HUES64 (cell line): ENCODE data around the gene MACO1.

Experiments used
- H3K27ac ChIP-seq: 2 replicates; pipeline ENCODE4 v1.7.0; 2013; ENCODE audit warnings: low read depth, low read length, inconsistent platforms
- H3K27me3 ChIP-seq: 2 replicates; pipeline ENCODE4 v1.6.1; 2013; ENCODE audit warnings: mild to moderate bottlenecking, low read length; ENCODE audit not compliant: insufficient read depth
- H3K36me3 ChIP-seq: 2 replicates; pipeline ENCODE4 v1.6.1; 2013; ENCODE audit warnings: mild to moderate bottlenecking, low read length; ENCODE audit not compliant: insufficient read depth
- H3K4me1 ChIP-seq: 2 replicates; pipeline ENCODE4 v1.6.1; 2013; ENCODE audit warnings: mild to moderate bottlenecking, low read length, moderate library complexity; ENCODE audit not compliant: insufficient read depth
- H3K4me3 ChIP-seq: 2 replicates; pipeline ENCODE4 v1.5.1; 2013; ENCODE audit warnings: mild to moderate bottlenecking, low read length, moderate library complexity
- H3K9ac ChIP-seq: 2 replicates; pipeline ENCODE4 v1.6.1; 2013; ENCODE audit warnings: mild to moderate bottlenecking, low read depth, low read length
- H3K9me3 ChIP-seq: 2 replicates; pipeline ENCODE4 v1.6.1; 2013; ENCODE audit warnings: low read depth, low read length; ENCODE audit not compliant: insufficient read depth
- WGBS: fragments of 150-250, 120-280 bp; methylation state at CpG from one replicate; pipeline ENCODE4 v1.1.7; 2013; ENCODE audit warnings: missing lambda C conversion rate; 5-methylcytosine and 5-hydroxymethylcytosine counted together

The MACO1 gene

GRCh38 chr1:25461849-25462248 is 31.2 kb downstream of the MACO1 start:
- Histone ChIP-seq H3K9me3 (no peaks in the 10 kb centered on the region), H3K27ac (no peak overlapping the region), H3K36me3 (peaks cover 28% of the 10 kb centered on the region), H3K4me3 (no peak overlapping the region), H3K4me1 (no peaks in the 10 kb centered on the region), H3K27me3 (no peaks in the 10 kb centered on the region), H3K9ac (no peak overlapping the region)
- WGBS = 88% methylated on average over 2 of the region's 2 CpGs

GRCh38 chr1:25462732-25463131 is 32.0 kb downstream of the MACO1 start:
- Histone ChIP-seq H3K9ac (no peak overlapping the region), H3K36me3 (peaks cover 24% of the 10 kb centered on the region), H3K27me3 (no peaks in the 10 kb centered on the region), H3K27ac (no peak overlapping the region), H3K4me3 (no peak overlapping the region), H3K4me1 (no peaks in the 10 kb centered on the region), H3K9me3 (no peaks in the 10 kb centered on the region)
- 88% methylated on average over 4 of the region's 5 CpGs for WGBS

- no peaks in the 10 kb centered on the region for H3K9me3 ChIP-seq
- 93% methylated on average over 4 of the region's 4 CpGs for WGBS
- H3K4me3 ChIP-seq = no peak overlapping the region
- H3K9ac ChIP-seq = no peak overlapping the region
- no peaks in the 10 kb centered on the region for H3K36me3 ChIP-seq
- no peaks in the 10 kb centered on the region for H3K27me3 ChIP-seq
- H3K27ac ChIP-seq = no peak overlapping the region
- no peaks in the 10 kb centered on the region for H3K4me1 ChIP-seq
These were observed 36.5 kb downstream of the MACO1 start for GRCh38 chr1:25467193-25467592.

- no peaks in the 10 kb centered on the region for H3K36me3 ChIP-seq
- no peak overlapping the region for H3K9ac ChIP-seq
- H3K4me3 ChIP-seq = no peak overlapping the region
- H3K27me3 ChIP-seq = no peaks in the 10 kb centered on the region
- no peak overlapping the region for H3K27ac ChIP-seq
- H3K4me1 ChIP-seq = no peaks in the 10 kb centered on the region
- WGBS = 100% methylated on average over 1 of the region's 1 CpG
- H3K9me3 ChIP-seq = no peaks in the 10 kb centered on the region
These were observed 36.9 kb downstream of the MACO1 start for GRCh38 chr1:25467616-25468015.

- Histone ChIP-seq H3K4me1 (no peaks in the 10 kb centered on the region), H3K9me3 (no peaks in the 10 kb centered on the region), H3K9ac (no peak overlapping the region), H3K36me3 (no peaks in the 10 kb centered on the region), H3K27ac (no peak overlapping the region), H3K4me3 (no peak overlapping the region), H3K27me3 (no peaks in the 10 kb centered on the region)
These were observed 37.3 kb downstream of the MACO1 start for GRCh38 chr1:25468033-25468432.

GRCh38 chr1:25469177-25469576 is 38.5 kb downstream of the MACO1 start:
- Histone ChIP-seq H3K9me3 (no peaks in the 10 kb centered on the region), H3K27me3 (no peaks in the 10 kb centered on the region), H3K4me1 (no peaks in the 10 kb centered on the region), H3K4me3 (no peak overlapping the region), H3K9ac (no peak overlapping the region), H3K36me3 (no peaks in the 10 kb centered on the region), H3K27ac (no peak overlapping the region)
- 89% methylated on average over 2 of the region's 2 CpGs for WGBS

GRCh38 chr1:25472471-25472870 is 41.8 kb downstream of the MACO1 start:
- Histone ChIP-seq H3K27ac (no peak overlapping the region), H3K9ac (no peak overlapping the region), H3K27me3 (no peaks in the 10 kb centered on the region), H3K36me3 (no peaks in the 10 kb centered on the region), H3K4me3 (no peak overlapping the region), H3K9me3 (no peaks in the 10 kb centered on the region), H3K4me1 (no peaks in the 10 kb centered on the region)
- WGBS = 93% methylated on average over 4 of the region's 4 CpGs

- 100% methylated on average over 1 of the region's 1 CpG for WGBS
- no peaks in the 10 kb centered on the region for H3K27me3 ChIP-seq
- H3K27ac ChIP-seq = no peak overlapping the region
- no peaks in the 10 kb centered on the region for H3K36me3 ChIP-seq
- H3K4me1 ChIP-seq = peaks cover 6% of the 10 kb centered on the region; the same call in 1 of the 2 replicates
- H3K9me3 ChIP-seq = no peaks in the 10 kb centered on the region
- no peak overlapping the region for H3K4me3 ChIP-seq
- H3K9ac ChIP-seq = no peak overlapping the region
These were observed 43.0 kb downstream of the MACO1 start for GRCh38 chr1:25473653-25474225.

- WGBS = 70% methylated on average over 4 of the region's 5 CpGs
These were observed 43.8 kb downstream of the MACO1 start for GRCh38 chr1:25474439-25475047.

GRCh38 chr1:25476186-25477097 is 45.7 kb downstream of the MACO1 start:
- Histone ChIP-seq H3K9ac (no peak overlapping the region), H3K27me3 (no peaks in the 10 kb centered on the region), H3K9me3 (no peaks in the 10 kb centered on the region), H3K36me3 (no peaks in the 10 kb centered on the region), H3K4me1 (peaks cover 13% of the 10 kb centered on the region; the same call in 1 of the 2 replicates), H3K4me3 (no peak overlapping the region), H3K27ac (no peak overlapping the region)
- WGBS = 96% methylated on average over 2 of the region's 2 CpGs

More at GRCh38 chr1:25474439-25475047, 43.8 kb downstream of the MACO1 start:
- no peaks in the 10 kb centered on the region for H3K27me3 ChIP-seq
- H3K36me3 ChIP-seq = no peaks in the 10 kb centered on the region
- H3K27ac ChIP-seq = no peak overlapping the region
- no peaks in the 10 kb centered on the region for H3K9me3 ChIP-seq
- peaks cover 9% of the 10 kb centered on the region; the same call in 1 of the 2 replicates for H3K4me1 ChIP-seq
- no peak overlapping the region for H3K9ac ChIP-seq
- H3K4me3 ChIP-seq = no peak overlapping the region

GRCh38 chr1:25477448-25478034 is 46.8 kb downstream of the MACO1 start:
- whole genome bisulfite sequencing = 90% methylated on average over 1 of the region's 1 CpG
- no peak overlapping the region for H3K27ac ChIP-seq
- H3K36me3 ChIP-seq = no peaks in the 10 kb centered on the region
- no peak overlapping the region for H3K9ac ChIP-seq
- H3K4me1 ChIP-seq = peaks cover 13% of the 10 kb centered on the region; the same call in 1 of the 2 replicates
- H3K27me3 ChIP-seq = no peaks in the 10 kb centered on the region
- H3K4me3 ChIP-seq = no peak overlapping the region
- no peaks in the 10 kb centered on the region for H3K9me3 ChIP-seq
